ENCODE measurements around the gene USP19. TPM values are rescaled to one million over a fixed set of nuclear protein-coding genes. Genes with fewer than 3 reads are reported as not detected.

Gene USP19
- total and polyA plus RNA-seq, 10 donors = 14.1 to 108 (median 62.2) TPM

DNA sequence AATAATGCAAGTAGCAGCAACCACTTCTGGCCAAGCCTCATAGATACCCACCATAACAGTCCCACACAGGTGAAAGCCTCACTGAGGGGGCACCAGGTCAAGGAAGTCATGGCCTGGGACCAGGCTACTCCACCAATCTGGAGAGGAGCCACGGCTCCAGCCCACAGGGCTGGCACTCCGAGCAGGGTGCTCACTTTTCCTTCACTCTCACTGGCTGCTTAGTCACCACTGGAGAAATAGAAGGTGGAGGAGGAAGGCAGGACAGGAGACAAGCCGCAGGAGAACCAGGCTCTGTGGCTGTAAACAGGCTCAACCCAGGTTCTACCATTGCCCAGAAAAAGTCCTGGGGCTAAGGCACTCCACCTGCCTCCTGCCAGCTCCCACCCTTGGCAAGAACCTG is 1.2 kb downstream of the USP19 start:
- peaks cover 13 to 79% (median 71%) of the 10 kb centered on the region in 6 donors for H3K36me3 ChIP-seq
- DNase-seq = no peak
- H3K9me3 ChIP-seq = no peaks in the 10 kb centered on the region
- WGBS, 5 donors = 67 to 88% (median 77%) methylated on average over 2 to 3 of the region's 3 CpGs
- peak overlapping the region in 6 of 8 donors; percentile 81 to 98 (median 96) for H3K4me3 ChIP-seq
- peak overlapping the region in 6 of 8 donors; percentile 88 to 98 (median 93) for H3K27ac ChIP-seq
- peaks cover 13 to 39% (median 28%) of the 10 kb centered on the region in 6 donors for H3K4me1 ChIP-seq
- H3K27me3 ChIP-seq (replicated peaks in 1 of 7) = no peaks in the 10 kb centered on the region
- TF ChIP-seq, protein P1, sequence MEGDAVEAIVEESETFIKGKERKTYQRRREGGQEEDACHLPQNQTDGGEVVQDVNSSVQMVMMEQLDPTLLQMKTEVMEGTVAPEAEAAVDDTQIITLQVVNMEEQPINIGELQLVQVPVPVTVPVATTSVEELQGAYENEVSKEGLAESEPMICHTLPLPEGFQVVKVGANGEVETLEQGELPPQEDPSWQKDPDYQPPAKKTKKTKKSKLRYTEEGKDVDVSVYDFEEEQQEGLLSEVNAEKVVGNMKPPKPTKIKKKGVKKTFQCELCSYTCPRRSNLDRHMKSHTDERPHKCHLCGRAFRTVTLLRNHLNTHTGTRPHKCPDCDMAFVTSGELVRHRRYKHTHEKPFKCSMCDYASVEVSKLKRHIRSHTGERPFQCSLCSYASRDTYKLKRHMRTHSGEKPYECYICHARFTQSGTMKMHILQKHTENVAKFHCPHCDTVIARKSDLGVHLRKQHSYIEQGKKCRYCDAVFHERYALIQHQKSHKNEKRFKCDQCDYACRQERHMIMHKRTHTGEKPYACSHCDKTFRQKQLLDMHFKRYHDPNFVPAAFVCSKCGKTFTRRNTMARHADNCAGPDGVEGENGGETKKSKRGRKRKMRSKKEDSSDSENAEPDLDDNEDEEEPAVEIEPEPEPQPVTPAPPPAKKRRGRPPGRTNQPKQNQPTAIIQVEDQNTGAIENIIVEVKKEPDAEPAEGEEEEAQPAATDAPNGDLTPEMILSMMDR (IDR thresholded peaks at IDR 0.05 in 8 of 11, conservative IDR thresholded peaks at IDR 0.05 in 3 of 11) = no peak
- TF ChIP-seq POLR2AphosphoS5 (IDR thresholded peaks at IDR 0.05) (no peak), POLR2A (IDR thresholded peaks at IDR 0.05) (no peak)
- intact Hi-C loops (cut with DNase I; ENCODE audit: low total_unique reads) = no loop called here

DNA sequence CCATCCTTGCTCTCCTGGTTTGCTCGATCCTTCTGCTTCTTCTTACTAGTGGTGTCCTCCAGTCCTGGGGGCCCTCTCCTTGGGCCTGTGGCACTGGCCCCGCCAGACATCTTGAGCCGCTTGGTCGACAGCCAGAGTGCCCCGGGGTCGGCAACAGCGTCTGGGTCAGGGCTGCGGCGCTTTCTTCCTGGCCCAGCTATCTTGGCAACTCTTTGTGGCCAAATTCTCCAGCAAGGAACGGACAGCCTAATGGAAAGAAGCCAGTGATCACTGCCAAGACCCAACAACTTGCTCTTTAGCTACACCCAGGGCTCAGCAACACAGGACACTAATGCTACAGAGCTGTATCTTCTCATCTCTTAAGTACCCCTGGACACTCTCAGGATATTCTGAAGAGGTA is 1.6 kb downstream of the USP19 start:
- H3K27me3 ChIP-seq (replicated peaks in 1 of 7) = no peaks in the 10 kb centered on the region
- H3K27ac ChIP-seq = peak overlapping the region in 3 of 8 donors; percentile 41 to 98 (median 96)
- H3K9me3 ChIP-seq = no peaks in the 10 kb centered on the region
- DNase-seq = no peak
- 73 to 95% (median 83%) methylated on average over 10 of the region's 10 CpGs for WGBS, 5 donors
- intact Hi-C loops (cut with DNase I; ENCODE audit: low total_unique reads) = no loop called here
- peaks cover 13 to 39% (median 28%) of the 10 kb centered on the region in 6 donors for H3K4me1 ChIP-seq
- TF ChIP-seq, protein P1 (IDR thresholded peaks at IDR 0.05 in 8 of 11, conservative IDR thresholded peaks at IDR 0.05 in 3 of 11) = no peak
- TF ChIP-seq POLR2AphosphoS5 (IDR thresholded peaks at IDR 0.05) (no peak), POLR2A (IDR thresholded peaks at IDR 0.05) (no peak)
- peaks cover 14 to 79% (median 71%) of the 10 kb centered on the region in 6 donors for H3K36me3 ChIP-seq
- peak overlapping the region in 1 of 8 donors; percentile 98 for H3K4me3 ChIP-seq

DNA sequence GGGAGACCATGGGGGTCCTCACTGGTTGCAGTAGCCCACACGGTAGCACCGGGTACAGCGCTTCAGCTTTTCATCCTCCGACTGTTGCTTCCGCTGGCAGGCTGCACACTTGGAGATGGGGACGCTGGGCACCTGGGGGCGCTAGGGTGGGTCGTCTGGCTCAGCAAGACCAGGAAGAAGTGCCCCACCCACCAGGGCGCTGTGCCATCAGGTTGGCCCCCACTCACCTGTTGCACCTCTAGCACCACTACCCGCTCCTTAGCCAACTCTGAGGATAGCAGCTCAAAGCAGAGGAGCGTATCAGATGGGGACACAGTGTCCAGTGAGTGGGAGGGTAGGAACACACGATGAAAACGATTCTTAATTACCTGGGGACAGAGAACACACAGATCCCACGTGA is 8.4 kb downstream of the USP19 start:
- H3K4me3 ChIP-seq = no peak overlapping the region
- H3K36me3 ChIP-seq = peaks cover 20 to 100% (median 98%) of the 10 kb centered on the region in 6 donors
- TF ChIP-seq, protein P1 (IDR thresholded peaks at IDR 0.05 in 8 of 11, conservative IDR thresholded peaks at IDR 0.05 in 3 of 11) = no peak
- TF ChIP-seq POLR2AphosphoS5 (IDR thresholded peaks at IDR 0.05) (peak in 1 of 3 donors; percentile 11), POLR2A (IDR thresholded peaks at IDR 0.05) (no peak)
- no peaks in the 10 kb centered on the region for H3K9me3 ChIP-seq
- 92 to 93% (median 93%) methylated on average over 14 of the region's 14 CpGs for WGBS, 5 donors
- H3K27ac ChIP-seq = no peak overlapping the region
- no peak for DNase-seq
- H3K4me1 ChIP-seq = peaks cover 0 to 10% (median 0%) of the 10 kb centered on the region in 6 donors
- intact Hi-C loops (cut with DNase I; ENCODE audit: low total_unique reads) = no loop called here
- H3K27me3 ChIP-seq (replicated peaks in 1 of 7) = no peaks in the 10 kb centered on the region

DNA sequence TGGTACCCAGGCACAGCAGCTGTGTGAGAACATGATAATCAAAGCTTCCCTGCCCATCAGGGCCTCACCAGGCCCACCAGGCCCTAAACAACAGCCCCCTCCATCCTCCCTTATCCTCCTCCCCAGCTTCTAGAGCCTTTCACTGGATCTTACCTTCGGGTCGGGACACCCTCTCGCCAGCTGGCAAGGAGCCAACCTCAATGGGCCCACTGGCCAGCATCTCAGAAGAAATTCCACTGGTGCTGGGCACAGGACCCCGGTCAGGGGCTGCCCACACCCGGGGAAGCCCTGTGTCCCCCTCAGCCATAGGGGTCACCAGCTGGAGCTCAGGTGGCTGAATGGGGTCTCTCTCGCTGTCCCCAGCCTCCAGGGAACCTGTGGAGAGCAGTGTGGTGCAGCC is 9.3 kb downstream of the USP19 start:
- Histone ChIP-seq H3K4me3 (no peak overlapping the region), H3K4me1 (peaks cover 0 to 10% (median 0%) of the 10 kb centered on the region in 6 donors), H3K36me3 (peaks cover 16 to 98% (median 90%) of the 10 kb centered on the region in 6 donors), H3K9me3 (no peaks in the 10 kb centered on the region), H3K27ac (no peak overlapping the region), H3K27me3 (replicated peaks in 1 of 7) (no peaks in the 10 kb centered on the region)
- DNase-seq = no peak
- TF ChIP-seq, protein P1 (IDR thresholded peaks at IDR 0.05 in 8 of 11, conservative IDR thresholded peaks at IDR 0.05 in 3 of 11) = no peak
- no peak for TF ChIP-seq POLR2A (IDR thresholded peaks at IDR 0.05)
- TF ChIP-seq POLR2AphosphoS5 (IDR thresholded peaks at IDR 0.05) = no peak
- WGBS, 5 donors = 73 to 99% (median 89%) methylated on average over 3 to 6 of the region's 6 CpGs
- intact Hi-C loops (cut with DNase I; ENCODE audit: low total_unique reads) = no loop called here
